Kidney epithelial cell (primary cell): ENCODE measurements around the gene MSMB. TPM values are rescaled to one million over a fixed set of nuclear protein-coding genes. Genes with fewer than 3 reads are reported as not detected.

Experiments
- DNase-seq: peaks from one replicate; pipeline ENCODE4 v3.0.0-alpha.2; 2010; ENCODE audit warnings: low read depth
- H3K27me3 ChIP-seq: 2 replicates; pipeline ENCODE4 v1.6.0; 2011; ENCODE audit warnings: low read length; ENCODE audit not compliant: control insufficient read depth, insufficient read depth
- H3K36me3 ChIP-seq: 2 replicates; pipeline ENCODE4 v1.5.1; 2011; ENCODE audit warnings: low read length; ENCODE audit not compliant: control insufficient read depth, insufficient read depth
- H3K4me3 ChIP-seq: 2 replicates; pipeline ENCODE4 v1.5.1; 2011; ENCODE audit warnings: low read depth, mild to moderate bottlenecking, control low read depth, low read length
- CTCF ChIP-seq: IDR thresholded peaks from 2 replicates; pipeline ENCODE4 v1.5.1; 2011; ENCODE audit warnings: mild to moderate bottlenecking, moderate library complexity, low read length, control low read depth, inconsistent platforms; ENCODE audit not compliant: insufficient read depth, poor library complexity, severe bottlenecking
- total RNA-seq: library from RNA; depleted of rRNA; stranded (reverse); fragments of >200 nt; gene quantifications from 2 replicates; pipeline ENCODE4 v1.2.3, GENCODE V29; 2015

The MSMB gene
- total RNA-seq, 1 donor from 2014 or later, result not detected

GRCh38 chr10:46019177-46019528 lies 26.9 kb downstream of the MSMB start:
- Histone ChIP-seq H3K36me3 (no peaks in the 10 kb centered on the region), H3K4me3 (no peak overlapping the region), H3K27me3 (no peaks in the 10 kb centered on the region)
- no peak for TF ChIP-seq CTCF
- DNase-seq, result no peak

- H3K36me3 ChIP-seq, result no peaks in the 10 kb centered on the region
Measured at GRCh38 chr10:46018453-46019176, 27.5 kb downstream of the MSMB start.

GRCh38 chr10:46017733-46018132 lies 28.3 kb downstream of the MSMB start:
- no peak for TF ChIP-seq CTCF
- no peak for DNase-seq
- Histone ChIP-seq H3K4me3 (no peak overlapping the region), H3K36me3 (no peaks in the 10 kb centered on the region), H3K27me3 (no peaks in the 10 kb centered on the region)

More at GRCh38 chr10:46018453-46019176, 27.5 kb downstream of the MSMB start:
- H3K27me3 ChIP-seq, result no peaks in the 10 kb centered on the region
- no peak for DNase-seq
- no peak for TF ChIP-seq CTCF
- H3K4me3 ChIP-seq, result no peak overlapping the region

- Histone ChIP-seq H3K4me3 (no peak overlapping the region), H3K36me3 (no peaks in the 10 kb centered on the region), H3K27me3 (no peaks in the 10 kb centered on the region)
- TF ChIP-seq CTCF, result no peak
- DNase-seq, result no peak
Measured at GRCh38 chr10:46016811-46017210, 29.3 kb downstream of the MSMB start.

- TF ChIP-seq CTCF, result no peak
- H3K36me3 ChIP-seq, result no peaks in the 10 kb centered on the region
- no peak for DNase-seq
- H3K4me3 ChIP-seq, result no peak overlapping the region
- no peaks in the 10 kb centered on the region for H3K27me3 ChIP-seq
Measured at GRCh38 chr10:46016190-46016589, 29.9 kb downstream of the MSMB start.

- Histone ChIP-seq H3K4me3 (no peak overlapping the region), H3K27me3 (no peaks in the 10 kb centered on the region), H3K36me3 (no peaks in the 10 kb centered on the region)
- no peak for TF ChIP-seq CTCF
- DNase-seq, result no peak
Measured at GRCh38 chr10:46014683-46015405, 31.2 kb downstream of the MSMB start.
